ENCODE results near the gene VSIG4. TPM values are rescaled to one million over a fixed set of nuclear protein-coding genes. Genes with fewer than 3 reads are reported as not detected.

VSIG4 gene
- total and polyA plus RNA-seq, 2 of the 8 experiments (the other 6 are each of a cell fraction or from before 2014, with no cell fraction given) = not detected

GRCh38 chrX:65997978-65998717 lies 41.7 kb downstream of the VSIG4 start:
- no peak for FAIRE-seq
- WGBS, 2 experiments (ENCODE audit: extremely low coverage in 1 of 2, insufficient coverage in 1 of 2, insufficient read length in 1 of 2, insufficient replicate concordance in 2 of 2, low coverage in 1 of 2, low lambda C conversion rate in 2 of 2, missing lambda C conversion rate in 1 of 2) = 57% methylated on average over 1 of the region's 2 CpGs; no CpG with 5 or more reads in 1 of the 2 experiments
- H3K23ac ChIP-seq (ENCODE audit: insufficient read length) = no peak overlapping the region
- TF ChIP-seq POLR2A (IDR thresholded peaks at IDR 0.05; ENCODE audit: control extremely low read depth in 1 of 2, low read depth in 2 of 2, low read length in 2 of 2) (no peak), TEAD4 (IDR thresholded peaks at IDR 0.05; ENCODE audit: low read depth, low read length) (no peak), FOSL1 (IDR thresholded peaks at IDR 0.05; ENCODE audit: insufficient read depth, low read depth, low read length) (no peak), SP1 (IDR thresholded peaks at IDR 0.05; ENCODE audit: low read depth, low read length) (no peak), GTF2F1 (IDR thresholded peaks at IDR 0.05; ENCODE audit: borderline replicate concordance, low read depth, low read length) (no peak), YY1 (IDR thresholded peaks at IDR 0.05; ENCODE audit: low read depth, low read length) (no peak), RAD21 (IDR thresholded peaks at IDR 0.05 in 1 of 2, conservative IDR thresholded peaks at IDR 0.05 in 1 of 2; ENCODE audit: low read depth in 2 of 2, low read length in 2 of 2) (no peak), EGR1 (IDR thresholded peaks at IDR 0.05; ENCODE audit: borderline replicate concordance, low read depth, low read length) (no peak), POU5F1 (IDR thresholded peaks at IDR 0.05; ENCODE audit: low read depth, low read length) (no peak), CEBPB (IDR thresholded peaks at IDR 0.05; ENCODE audit: low read depth, low read length) (no peak), SRF (IDR thresholded peaks at IDR 0.05; ENCODE audit: low read depth, low read length) (no peak), SP4 (IDR thresholded peaks at IDR 0.05; ENCODE audit: low read length) (no peak), POLR2AphosphoS5 (IDR thresholded peaks at IDR 0.05; ENCODE audit: low read depth, low read length) (no peak), KDM1A (IDR thresholded peaks at IDR 0.05; ENCODE audit: borderline replicate concordance, low read length) (no peak)

More at GRCh38 chrX:65997978-65998717, 41.7 kb downstream of the VSIG4 start:
- Histone ChIP-seq H3K18ac (ENCODE audit: extremely low read depth, low read length) (no peak overlapping the region), H3K14ac (ENCODE audit: insufficient read length) (no peak overlapping the region), H4K91ac (replicated peaks; ENCODE audit: insufficient read length, low read length) (no peak overlapping the region), H3K36me3 (ENCODE audit: control insufficient read depth in 2 of 4, insufficient read depth in 4 of 4, low read length in 3 of 4) (no peaks in the 10 kb centered on the region), H3K79me2 (ENCODE audit: control insufficient read depth in 1 of 2, insufficient read depth in 2 of 2, low read length in 2 of 2) (no peaks in the 10 kb centered on the region), H4K8ac (ENCODE audit: extremely low read depth, insufficient read depth, low read length) (no peak overlapping the region), H3K9ac (replicated peaks in 1 of 4; ENCODE audit: extremely low read depth in 1 of 4, low read depth in 3 of 4, low read length in 3 of 4) (no peak overlapping the region), H3K79me1 (ENCODE audit: low read depth, low read length) (no peaks in the 10 kb centered on the region), H3K27me3 (replicated peaks in 1 of 4; ENCODE audit: control insufficient read depth in 3 of 4, extremely low read depth in 1 of 4, insufficient read depth in 3 of 4, low read length in 3 of 4) (no peaks in the 10 kb centered on the region), H3K4me1 (replicated peaks in 1 of 4; ENCODE audit: control insufficient read depth in 3 of 4, insufficient read depth in 4 of 4, low read length in 3 of 4) (no peaks in the 10 kb centered on the region), H3K4ac (replicated peaks; ENCODE audit: insufficient read length, low read depth, low read length) (no peak overlapping the region), H3K23me2 (ENCODE audit: low read depth, low read length) (no peaks in the 10 kb centered on the region), H2BK120ac (replicated peaks; ENCODE audit: low read depth, low read length) (no peak overlapping the region), H4K5ac (ENCODE audit: insufficient read length, low read depth, low read length) (no peak overlapping the region), H3K27ac (ENCODE audit: low read depth, low read length) (no peak overlapping the region), H2BK12ac (ENCODE audit: low read depth, low read length) (no peak overlapping the region), H3K4me2 (ENCODE audit: insufficient read depth in 1 of 2, low read depth in 2 of 2, low read length in 2 of 2) (no peak overlapping the region), H2BK5ac (ENCODE audit: low read depth, low read length) (no peak overlapping the region), H2BK20ac (ENCODE audit: low read length) (no peak overlapping the region), H2BK15ac (ENCODE audit: low read length) (no peak overlapping the region), H3K9me3 (ENCODE audit: insufficient read depth in 2 of 2, low read depth in 1 of 2, low read length in 1 of 2) (peaks cover 4 to 7% of the 10 kb centered on the region in 2 experiments; a peak in 1 of 4 replicates), H4K20me1 (replicated peaks in 1 of 2; ENCODE audit: control insufficient read depth in 1 of 2, insufficient read depth in 2 of 2, low read length in 2 of 2) (no peaks in the 10 kb centered on the region), H3K56ac (replicated peaks; ENCODE audit: insufficient read length, low read depth, low read length) (no peak overlapping the region), H2AK5ac (ENCODE audit: low read depth, low read length) (no peak overlapping the region), H3K4me3 (ENCODE audit: extremely low read depth in 1 of 4, insufficient read depth in 2 of 4, low read depth in 3 of 4, low read length in 4 of 4) (no peak overlapping the region), H2AFZ (ENCODE audit: low read length) (no peak overlapping the region)
- POLR2A ChIA-PET (ENCODE audit: partially characterized antibody) = no interaction called here
- CTCF ChIA-PET (ENCODE audit: partially characterized antibody) = interaction anchor here (0.6 kb wide), 1 partner anchor 126 kb away, joined by 3 read pairs; no protein-coding TSS in a partner anchor
- DNase-seq (ENCODE audit: low read depth in 1 of 2, low spot score in 2 of 2) = no peak

Data from H1 (cell line).